Upper lobe of left lung (tissue), 4 donors: Measurements from ENCODE around the gene TEX44.
A peak's percentile ranks its signal among the peaks of the same experiment; 100 is the strongest.

Source experiments
- CTCF ChIP-seq, 6 experiments: fragments of 450-650 bp in 4 of 6; fragments of 200-600 bp in 2 of 6; sonication (generic) in 2 of 6; IDR thresholded peaks; one replicate each; pipeline ENCODE4 v1.5.1; 2016 to 2019; ENCODE audit warnings: antibody characterized with exemption in 6 of 6
- POLR2AphosphoS5 ChIP-seq, 2 donors: sonication (generic); formaldehyde crosslinking; IDR thresholded peaks; one replicate each; pipeline ENCODE4 v1.5.1; 2017; ENCODE audit warnings: antibody characterized with exemption in 2 of 2

DNA sequence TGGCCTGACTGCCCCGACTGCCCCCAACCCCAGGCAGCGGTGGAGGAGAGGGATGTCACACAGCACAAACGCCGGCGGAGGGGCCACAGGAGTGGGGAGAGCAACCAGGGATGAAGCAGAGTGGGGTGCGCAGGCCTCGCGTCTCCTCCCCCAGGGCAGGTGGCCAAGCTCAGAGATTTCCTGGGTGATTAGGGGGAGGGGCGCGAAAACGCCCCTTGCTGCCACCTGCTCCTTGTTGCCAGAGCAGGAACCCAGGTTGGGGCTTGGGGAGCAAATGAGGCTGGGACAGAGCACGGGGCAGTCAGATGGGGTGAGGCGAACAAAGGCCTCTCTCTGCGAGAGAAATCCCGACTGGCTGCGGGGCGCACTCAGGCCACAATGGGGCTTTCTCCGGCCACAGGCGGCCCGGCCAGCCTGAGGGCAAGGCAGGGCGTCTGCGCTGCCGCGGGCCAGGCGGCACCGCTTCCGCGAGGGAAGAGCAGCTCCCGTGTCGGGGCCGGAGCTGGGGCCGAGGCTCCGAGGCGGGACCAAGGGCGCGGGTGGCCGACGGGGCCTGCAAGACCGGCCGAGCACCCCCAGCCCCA, 11.5 kb downstream of the TEX44 start:
- TF ChIP-seq CTCF (IDR thresholded peaks at IDR 0.05) (peak in 3 of 6 experiments; percentile 9 to 41 (median 32)), POLR2AphosphoS5 (IDR thresholded peaks at IDR 0.05) (peak in 1 of 2 donors; percentile 56)
